SJSA1 (cell line): ENCODE measurements around the gene CHMP6. TPM values are rescaled to one million over a fixed set of nuclear protein-coding genes. Genes with fewer than 3 reads are reported as not detected.

Experiments used
- DNase-seq, 2 experiments: peaks; one replicate each; pipeline ENCODE4 v3.0.0-alpha.2; 2015 to 2020; ENCODE audit warnings: low spot score in 2 of 2, low read depth in 1 of 2
- H3K27ac ChIP-seq: fragments of 250-450 bp; sonication (Bioruptor Pico); 2 replicates; pipeline ENCODE4 v1.5.1; 2020; ENCODE audit warnings: mild to moderate bottlenecking, moderate library complexity
- H3K27me3 ChIP-seq: fragments of 250-450 bp; sonication (Bioruptor Pico); replicated peaks from 2 replicates; pipeline ENCODE4 v1.5.1; 2020; ENCODE audit warnings: mild to moderate bottlenecking, moderate library complexity
- H3K36me3 ChIP-seq: fragments of 250-450 bp; sonication (Bioruptor Pico); 2 replicates; pipeline ENCODE4 v1.5.1; 2020; ENCODE audit warnings: mild to moderate bottlenecking
- H3K4me1 ChIP-seq: fragments of 250-450 bp; sonication (Bioruptor Pico); replicated peaks from 2 replicates; pipeline ENCODE4 v1.6.1; 2021; ENCODE audit warnings: mild to moderate bottlenecking
- H3K4me3 ChIP-seq: fragments of 250-450 bp; sonication (Bioruptor Pico); 2 replicates; pipeline ENCODE4 v1.5.1; 2020; ENCODE audit warnings: mild to moderate bottlenecking
- H3K9me3 ChIP-seq: fragments of 250-450 bp; sonication (Bioruptor Pico); replicated peaks from 2 replicates; pipeline ENCODE4 v1.5.1; 2020; ENCODE audit warnings: mild to moderate bottlenecking
- total RNA-seq: library from RNA; depleted of rRNA; stranded (reverse); fragments of >200 nt; shearing (Covaris generic); gene quantifications from 2 replicates; pipeline ENCODE4 v1.2.3, GENCODE V29; 2014

The CHMP6 gene
- total RNA-seq, 1 experiment from 2014 or later = 20.9 TPM

DNA sequence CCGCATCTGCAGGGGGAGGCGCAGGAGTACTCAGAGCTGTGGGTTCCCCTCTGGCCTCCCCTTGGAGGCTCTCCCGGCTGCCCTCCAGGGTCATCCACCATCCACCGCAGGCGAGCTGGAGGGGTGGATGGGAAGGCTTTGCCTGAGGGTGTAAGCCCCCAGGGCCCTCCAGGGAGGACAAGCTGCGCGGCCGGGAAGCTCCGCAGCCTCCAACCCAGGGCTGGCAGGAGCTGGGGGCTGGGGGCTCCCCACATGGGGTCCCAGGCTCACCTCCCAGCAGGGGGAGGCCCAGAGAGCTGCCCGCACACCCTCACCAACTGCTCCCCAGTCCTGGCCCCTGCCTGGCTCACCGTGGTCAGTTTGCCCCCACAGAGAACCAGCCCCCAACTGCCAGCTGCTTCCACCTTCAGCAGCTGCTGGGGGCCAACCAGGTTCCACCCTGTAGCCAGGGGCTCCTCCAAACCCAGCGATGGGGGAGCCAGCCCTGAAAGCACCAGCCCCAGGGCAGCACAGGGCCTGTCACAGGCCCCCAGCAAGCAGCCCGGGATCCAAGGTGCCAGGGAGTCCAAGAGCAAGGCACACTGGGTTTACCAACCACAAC, 19.8 kb upstream of the CHMP6 start:
- DNase-seq = no peak
- H3K36me3 ChIP-seq = no peaks in the 10 kb centered on the region; the same call in 1 of the 2 replicates
- H3K27me3 ChIP-seq = peaks cover 28% of the 10 kb centered on the region
- peaks cover 14% of the 10 kb centered on the region for H3K4me1 ChIP-seq
- H3K27ac ChIP-seq = no peak overlapping the region
- no peak overlapping the region for H3K4me3 ChIP-seq
- no peaks in the 10 kb centered on the region; the same call in 1 of the 2 replicates for H3K9me3 ChIP-seq

DNA sequence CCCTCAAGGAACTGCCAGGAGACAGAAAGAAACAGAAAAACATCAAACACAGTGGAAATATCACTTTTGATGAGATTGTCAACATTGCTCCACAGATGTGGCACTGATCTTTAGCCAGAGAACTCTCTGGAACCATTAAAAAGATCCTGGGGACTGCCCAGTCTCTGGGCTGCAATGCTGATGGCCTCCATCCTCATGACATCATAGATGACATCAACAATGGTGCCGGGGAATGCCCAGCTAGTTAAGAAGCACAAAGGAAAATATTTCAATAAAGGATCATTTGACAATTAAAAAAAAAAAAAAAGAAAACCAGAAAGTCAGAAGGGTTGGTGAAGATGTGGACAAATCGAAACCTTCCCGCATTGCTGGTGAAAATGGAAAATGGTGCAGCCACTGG, 14.9 kb upstream of the CHMP6 start:
- Histone ChIP-seq H3K27ac (no peak overlapping the region), H3K4me3 (no peak overlapping the region), H3K36me3 (no peaks in the 10 kb centered on the region), H3K4me1 (peaks cover 11% of the 10 kb centered on the region), H3K27me3 (peaks cover 8% of the 10 kb centered on the region; the same call in 1 of the 2 replicates), H3K9me3 (no peaks in the 10 kb centered on the region)
- no peak for DNase-seq

- no peaks in the 10 kb centered on the region for H3K36me3 ChIP-seq
- H3K27me3 ChIP-seq = peaks cover 8% of the 10 kb centered on the region; the same call in 1 of the 2 replicates
- no peaks in the 10 kb centered on the region for H3K9me3 ChIP-seq
- DNase-seq = no peak
- H3K27ac ChIP-seq = no peak overlapping the region
- H3K4me3 ChIP-seq = no peak overlapping the region
- peaks cover 11% of the 10 kb centered on the region for H3K4me1 ChIP-seq
Observed at GRCh38 chr17:80977172-80977571, 14.5 kb upstream of the CHMP6 start.

DNA sequence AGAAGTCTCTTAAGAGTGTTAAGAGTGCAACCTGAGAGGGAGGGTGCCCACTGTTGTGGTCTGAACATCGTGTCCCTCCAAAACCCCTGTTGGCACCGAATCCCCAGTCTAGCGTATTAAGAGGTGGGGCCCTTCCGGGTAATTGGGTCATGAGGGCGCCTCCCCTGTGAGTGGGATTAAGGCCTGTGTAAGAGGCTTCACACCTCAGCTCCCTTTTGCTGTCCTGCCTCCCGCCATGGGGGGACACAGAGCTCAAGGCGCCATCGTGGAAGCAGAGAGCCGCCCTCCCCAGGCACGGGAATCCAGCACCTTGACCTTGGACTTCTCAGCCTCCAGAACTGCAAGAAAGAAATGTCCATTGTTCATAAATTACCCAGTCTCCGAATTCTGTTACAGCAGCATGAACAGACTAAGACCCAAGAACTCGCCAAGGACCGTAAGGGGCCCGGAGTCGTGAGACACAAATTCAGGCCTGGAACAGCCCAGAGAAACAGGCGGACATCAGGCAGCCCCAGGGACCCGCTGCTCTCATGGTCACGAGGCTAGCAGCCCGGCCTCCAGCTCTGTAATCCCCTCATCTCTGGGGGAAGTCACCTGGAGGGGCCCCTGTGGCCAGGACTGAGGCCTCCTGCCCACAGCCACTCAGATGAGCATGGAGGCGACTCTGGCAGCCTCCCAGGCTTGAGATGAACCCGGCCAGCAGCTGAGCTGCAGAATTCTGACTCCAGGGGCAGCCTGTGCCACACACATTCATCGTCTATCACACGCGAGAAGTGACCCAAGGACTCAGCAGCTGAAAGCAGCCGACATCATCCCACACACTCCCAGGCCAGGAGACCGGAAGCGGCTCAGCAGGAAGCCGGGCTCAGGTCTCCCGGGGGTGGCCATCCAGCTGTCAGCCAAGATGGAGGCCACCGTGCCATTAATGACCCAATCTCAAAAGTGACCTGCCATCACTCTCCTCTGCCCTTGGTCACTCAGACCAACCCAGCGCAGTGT, 12.8 kb upstream of the CHMP6 start:
- no peak overlapping the region for H3K27ac ChIP-seq
- H3K4me1 ChIP-seq = peaks cover 11% of the 10 kb centered on the region
- H3K27me3 ChIP-seq = peaks cover 6% of the 10 kb centered on the region; the same call in 1 of the 2 replicates
- no peak for DNase-seq
- H3K4me3 ChIP-seq = no peak overlapping the region
- no peaks in the 10 kb centered on the region for H3K36me3 ChIP-seq
- no peaks in the 10 kb centered on the region for H3K9me3 ChIP-seq

- Histone ChIP-seq H3K27ac (no peak overlapping the region), H3K4me1 (peaks cover 20% of the 10 kb centered on the region), H3K27me3 (no peaks in the 10 kb centered on the region), H3K36me3 (no peaks in the 10 kb centered on the region), H3K4me3 (no peak overlapping the region), H3K9me3 (no peaks in the 10 kb centered on the region)
- no peak for DNase-seq
Observed at GRCh38 chr17:80979547-80980378, 11.9 kb upstream of the CHMP6 start.

- Histone ChIP-seq H3K36me3 (no peaks in the 10 kb centered on the region), H3K4me1 (peaks cover 24% of the 10 kb centered on the region), H3K27me3 (no peaks in the 10 kb centered on the region), H3K27ac (no peak overlapping the region), H3K9me3 (no peaks in the 10 kb centered on the region), H3K4me3 (no peak overlapping the region)
- DNase-seq = no peak
Observed at GRCh38 chr17:80980397-80981061, 11.1 kb upstream of the CHMP6 start.

DNA sequence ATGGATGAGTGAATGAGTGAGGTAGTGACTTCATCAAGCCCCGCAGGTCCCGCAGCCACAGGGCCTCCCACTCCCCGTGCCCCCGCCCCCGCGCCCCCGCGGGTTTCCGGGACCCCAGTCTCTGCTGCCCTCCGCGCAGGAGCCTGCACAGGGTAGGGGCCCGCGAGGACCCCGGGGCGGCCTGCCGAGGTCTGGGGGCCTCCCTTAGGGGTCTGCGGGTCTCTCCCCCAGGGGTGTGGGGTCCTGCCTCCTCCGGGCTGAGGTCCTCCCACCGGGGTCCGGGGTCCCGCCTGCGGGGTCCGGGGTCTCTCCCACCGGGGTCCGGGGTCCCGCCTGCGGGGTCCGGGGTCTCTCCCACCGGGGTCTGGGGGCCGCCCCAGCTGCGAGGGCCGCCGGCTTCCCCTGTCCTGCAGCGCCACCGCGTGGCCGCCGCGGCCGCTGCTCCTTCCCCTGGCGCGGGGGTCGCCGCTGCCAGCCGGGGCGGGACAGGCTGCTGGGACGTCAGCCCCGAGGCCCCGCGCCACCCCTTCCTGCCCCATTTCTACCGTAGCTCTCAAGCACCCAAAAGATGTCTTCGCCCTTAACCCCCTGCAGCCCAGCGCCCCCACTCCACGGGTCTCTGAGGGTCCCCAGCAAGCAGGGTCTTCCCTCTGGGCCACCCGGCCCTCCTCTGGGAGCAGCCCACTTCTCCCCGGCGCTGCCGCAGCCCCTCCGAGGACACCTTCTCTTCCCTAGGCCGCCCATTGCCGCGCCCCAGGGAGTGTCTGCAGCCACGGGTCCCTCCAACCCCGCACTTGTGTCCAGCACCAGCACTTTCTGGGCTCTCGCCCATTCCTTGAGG, 10.4 kb upstream of the CHMP6 start:
- no peak for DNase-seq
- peak overlapping the region; percentile 14; the same call in 1 of the 2 replicates for H3K4me3 ChIP-seq

GRCh38 chr17:80981929-80982425, 9.7 kb upstream of the CHMP6 start:
- Histone ChIP-seq H3K4me3 (no peak overlapping the region), H3K9me3 (no peaks in the 10 kb centered on the region), H3K27ac (no peak overlapping the region), H3K27me3 (no peaks in the 10 kb centered on the region), H3K4me1 (peaks cover 24% of the 10 kb centered on the region), H3K36me3 (no peaks in the 10 kb centered on the region)
- no peak for DNase-seq

More for the DNA sequence above, 10.4 kb upstream of the CHMP6 start:
- Histone ChIP-seq H3K27me3 (no peaks in the 10 kb centered on the region), H3K36me3 (no peaks in the 10 kb centered on the region), H3K9me3 (no peaks in the 10 kb centered on the region), H3K4me1 (peaks cover 24% of the 10 kb centered on the region), H3K27ac (no peak overlapping the region)

DNA sequence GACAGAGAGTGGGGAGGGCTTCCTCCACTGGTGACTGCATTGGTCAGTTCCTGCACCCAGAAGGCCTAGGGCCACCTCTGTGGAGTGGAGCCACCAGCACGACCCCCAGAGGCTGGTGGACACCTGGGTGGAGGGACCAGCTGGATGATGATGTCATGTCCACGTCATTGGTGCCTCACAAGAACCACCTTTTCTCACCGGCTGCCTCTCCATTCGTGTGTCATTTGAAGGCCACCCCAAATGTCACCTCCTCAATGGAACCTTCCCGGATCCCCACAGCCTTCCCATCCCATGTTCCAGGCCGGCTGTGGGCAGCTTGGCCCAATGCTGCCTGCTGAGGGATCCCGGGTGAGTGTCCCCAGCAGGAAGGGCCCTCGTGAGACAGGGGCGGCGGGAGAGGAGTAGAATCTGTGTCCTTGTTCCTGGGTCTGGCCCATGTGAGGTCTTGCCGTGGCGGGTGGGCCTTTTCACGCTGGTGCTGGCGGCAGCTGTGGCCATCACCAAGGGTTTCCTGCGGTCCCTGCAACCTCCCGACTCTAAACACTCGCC, 9.1 kb upstream of the CHMP6 start:
- Histone ChIP-seq H3K4me1 (peaks cover 24% of the 10 kb centered on the region), H3K27me3 (no peaks in the 10 kb centered on the region), H3K27ac (no peak overlapping the region), H3K9me3 (no peaks in the 10 kb centered on the region), H3K36me3 (no peaks in the 10 kb centered on the region), H3K4me3 (no peak overlapping the region)
- DNase-seq = no peak

- DNase-seq = no peak
- H3K4me1 ChIP-seq = peaks cover 24% of the 10 kb centered on the region
- H3K36me3 ChIP-seq = no peaks in the 10 kb centered on the region
- H3K27me3 ChIP-seq = no peaks in the 10 kb centered on the region
- H3K4me3 ChIP-seq = no peak overlapping the region
- H3K27ac ChIP-seq = no peak overlapping the region
- no peaks in the 10 kb centered on the region for H3K9me3 ChIP-seq
Observed at GRCh38 chr17:80983545-80983944, 8.1 kb upstream of the CHMP6 start.

DNA sequence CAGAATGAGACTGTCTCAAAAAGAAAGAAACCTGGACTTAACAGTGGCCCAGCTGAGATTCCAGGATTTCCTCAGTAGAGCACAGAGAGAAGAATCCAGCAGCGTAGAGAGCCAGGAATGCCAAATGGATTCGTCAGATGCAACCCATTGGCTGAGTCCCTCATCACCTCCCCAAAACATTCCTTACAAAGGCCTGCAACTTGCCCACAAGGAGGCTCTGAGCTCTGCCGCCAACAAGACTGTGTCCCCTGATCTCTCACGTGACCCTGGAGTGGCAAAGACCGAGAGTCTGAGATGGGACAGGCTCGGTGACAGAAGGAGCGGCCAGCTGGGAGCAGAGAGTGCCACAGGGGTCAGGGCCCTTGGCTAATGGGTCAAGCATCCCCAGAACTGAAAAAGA, 6.9 kb upstream of the CHMP6 start:
- H3K4me3 ChIP-seq = no peak overlapping the region
- DNase-seq = peak; percentile 84 to 90
- H3K9me3 ChIP-seq = no peaks in the 10 kb centered on the region
- H3K27ac ChIP-seq = peak overlapping the region; percentile 65
- peaks cover 33% of the 10 kb centered on the region for H3K4me1 ChIP-seq
- H3K27me3 ChIP-seq = no peaks in the 10 kb centered on the region
- no peaks in the 10 kb centered on the region for H3K36me3 ChIP-seq

DNA sequence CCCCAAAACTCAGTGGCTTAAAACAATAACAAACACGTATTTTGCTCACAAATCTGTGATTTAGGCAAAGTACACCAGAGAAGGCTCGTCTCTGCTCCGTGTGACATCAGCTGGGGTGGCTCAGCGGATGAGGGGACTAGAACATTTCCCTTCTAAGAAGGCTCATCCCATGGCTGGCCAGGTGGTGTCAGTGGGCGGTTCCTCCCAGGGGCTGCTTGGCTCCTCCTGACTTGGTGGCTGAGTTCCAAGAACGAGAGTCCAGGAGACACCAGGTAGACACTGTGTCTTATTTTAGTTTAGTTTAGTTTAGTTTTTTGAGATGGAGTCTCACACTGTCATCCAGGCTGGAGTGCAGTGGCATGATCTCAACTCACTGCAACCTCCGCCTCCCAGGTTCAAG, 5.6 kb upstream of the CHMP6 start:
- Histone ChIP-seq H3K36me3 (no peaks in the 10 kb centered on the region), H3K27me3 (no peaks in the 10 kb centered on the region), H3K4me3 (no peak overlapping the region), H3K9me3 (no peaks in the 10 kb centered on the region), H3K27ac (no peak overlapping the region), H3K4me1 (peaks cover 29% of the 10 kb centered on the region)
- DNase-seq = no peak
